IPS-NIHi11 (cell line): ENCODE measurements around the gene IL22RA1.

Source experiments
- DNase-seq: peaks from one replicate; pipeline ENCODE4 v3.0.0; 2012; ENCODE audit warnings: mixed read lengths, low spot score

Gene IL22RA1

DNA sequence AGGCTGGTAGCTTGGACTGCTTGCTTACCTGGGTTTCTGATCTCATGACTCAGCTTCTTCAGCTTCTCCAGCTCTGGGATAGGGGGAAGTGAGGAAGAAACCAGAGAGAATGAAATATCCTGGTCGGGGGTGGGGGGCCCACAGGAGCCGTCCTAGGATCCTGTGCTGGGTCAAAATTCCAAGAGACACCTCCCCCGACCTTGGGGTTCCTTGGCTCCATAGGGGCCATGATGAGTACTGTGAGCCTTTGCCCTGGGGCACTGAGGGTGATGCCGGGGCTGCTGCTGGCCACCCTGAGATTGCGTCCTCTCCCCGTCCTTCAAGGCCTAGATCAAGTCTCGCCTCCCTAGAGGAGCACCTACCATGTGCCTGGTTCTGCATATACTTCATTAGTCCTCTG lies 71.0 kb downstream of the IL22RA1 start:
- DNase-seq, result no peak

DNA sequence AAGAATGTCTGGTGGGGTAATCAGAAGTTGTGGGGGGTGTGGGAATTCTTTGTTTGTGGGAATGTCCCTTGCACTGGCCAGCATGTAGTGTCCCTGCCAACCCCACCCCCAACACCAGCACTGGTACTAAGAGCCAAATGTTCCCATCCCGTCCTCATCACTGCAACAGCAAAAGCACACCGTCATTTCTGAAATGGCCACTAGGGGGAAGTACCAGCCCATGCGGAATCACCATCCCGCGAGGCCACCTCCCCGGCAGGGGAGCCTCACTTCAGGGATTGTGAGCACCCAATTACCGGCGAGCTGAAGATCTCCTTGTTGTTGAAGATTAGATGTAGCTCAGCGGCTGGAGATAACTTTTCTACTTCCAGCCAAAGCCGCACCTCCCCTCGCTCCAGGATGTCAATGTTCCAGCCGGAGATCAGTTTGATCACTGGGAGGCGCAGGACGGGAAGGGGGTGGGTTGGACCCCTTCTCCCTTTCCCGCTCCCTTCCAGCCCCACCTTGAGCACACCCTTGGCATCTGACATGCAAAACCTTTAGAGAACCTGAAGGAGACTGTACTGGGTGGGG lies 72.0 kb downstream of the IL22RA1 start:
- DNase-seq, result peak; percentile 91

DNA sequence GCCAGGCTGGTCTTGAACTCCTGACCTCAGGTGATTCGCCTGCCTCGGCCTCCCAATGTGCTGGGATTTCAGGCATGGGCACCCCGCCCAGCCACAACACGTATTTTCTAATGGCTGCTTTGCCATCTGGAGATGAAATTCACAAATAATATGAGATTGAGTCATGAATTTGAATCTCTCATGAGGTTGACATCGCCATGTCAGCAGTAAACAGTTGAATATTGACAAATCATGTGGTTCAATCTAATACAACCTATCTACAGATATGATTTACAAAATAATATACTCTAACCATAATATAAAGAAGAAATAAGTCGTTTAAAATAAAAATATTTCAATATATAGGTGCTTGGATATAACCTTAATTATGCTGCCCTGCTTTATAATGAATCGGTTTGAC lies 73.1 kb downstream of the IL22RA1 start:
- DNase-seq, result no peak
